ENCODE results near the gene MRPS17.

MRPS17 gene

GRCh38 chr7:55951637-55952351 lies at the start of gene MRPS17:
MRPS17 (plus strand) TSS chr7:55951877; CDS start chr7:55953196, 1,319 bp downstream.
- peak; percentile 94 for DNase-seq

- no peak for DNase-seq
These were observed 47.5 kb upstream of the MRPS17 start for GRCh38 chr7:55903985-55904759.

GRCh38 chr7:55912748-55913158 lies 38.9 kb upstream of the MRPS17 start:
- no peak for DNase-seq

- no peak for DNase-seq
These were observed 33.9 kb upstream of the MRPS17 start for GRCh38 chr7:55917771-55918170.

- no peak for DNase-seq
These were observed 23.5 kb upstream of the MRPS17 start for GRCh38 chr7:55928006-55928767.

- DNase-seq, result no peak
These were observed 20.1 kb upstream of the MRPS17 start for GRCh38 chr7:55931421-55932151.

- DNase-seq, result no peak
These were observed 12.1 kb upstream of the MRPS17 start for GRCh38 chr7:55939514-55940123.

GRCh38 chr7:55946545-55946944 lies 5.1 kb upstream of the MRPS17 start:
- DNase-seq, result no peak

GRCh38 chr7:55952352-55952671 lies 635 bp downstream of the MRPS17 start:
- DNase-seq, result peak; percentile 8

- no peak for DNase-seq
These were observed 2.2 kb downstream of the MRPS17 start for GRCh38 chr7:55953707-55954475.

GRCh38 chr7:55957190-55957589 lies 5.5 kb downstream of the MRPS17 start:
- DNase-seq, result no peak

- DNase-seq, result no peak
These were observed 10.3 kb downstream of the MRPS17 start for GRCh38 chr7:55962014-55962413.

- no peak for DNase-seq
These were observed 12.0 kb downstream of the MRPS17 start for GRCh38 chr7:55963584-55964168.

GRCh38 chr7:55964261-55965099 lies 12.8 kb downstream of the MRPS17 start, which contains the start of gene NIPSNAP2:
NIPSNAP2 (plus strand) TSS chr7:55964585; CDS start chr7:55964610, 25 bp downstream.
- peak; percentile 66 for DNase-seq

GRCh38 chr7:55965100-55965470 lies 13.4 kb downstream of the MRPS17 start:
- no peak for DNase-seq

GRCh38 chr7:55965805-55966421 lies 14.2 kb downstream of the MRPS17 start:
- no peak for DNase-seq

- DNase-seq, result no peak
These were observed 15.2 kb downstream of the MRPS17 start for GRCh38 chr7:55966851-55967250.

- DNase-seq, result no peak
These were observed 17.7 kb downstream of the MRPS17 start for GRCh38 chr7:55969391-55969790.

GRCh38 chr7:55970561-55970960 lies 18.9 kb downstream of the MRPS17 start:
- DNase-seq, result no peak

- no peak for DNase-seq
These were observed 19.3 kb downstream of the MRPS17 start for GRCh38 chr7:55970978-55971377.
